H7 (cell line): ENCODE measurements around the gene PITX3. TPM values are rescaled to one million over a fixed set of nuclear protein-coding genes. Genes with fewer than 3 reads are reported as not detected.
"Not testable (repeated sequence)": the region's sequence is repeated elsewhere in the genome, so short reads cannot be mapped to it uniquely, and the experiment has no call there.

Experiments used
- DNase-seq: peaks from one replicate; pipeline ENCODE4 v3.0.0; 2012
- H3K27me3 ChIP-seq: 2 replicates; pipeline ENCODE4 v1.6.0; 2011; ENCODE audit warnings: mild to moderate bottlenecking, low read length; ENCODE audit not compliant: control insufficient read depth, insufficient read depth
- H3K36me3 ChIP-seq: replicated peaks from 2 replicates; pipeline ENCODE4 v1.5.1; 2011; ENCODE audit warnings: low read length; ENCODE audit not compliant: control insufficient read depth, insufficient read depth
- H3K4me3 ChIP-seq: 2 replicates; pipeline ENCODE4 v1.5.1; 2011; ENCODE audit warnings: low read depth, mild to moderate bottlenecking, control low read depth, low read length, moderate library complexity; ENCODE audit not compliant: insufficient read depth
- total RNA-seq: library from RNA; depleted of rRNA; stranded (reverse); fragments of >200 nt; shearing (Covaris generic); gene quantifications from 2 replicates; pipeline ENCODE4 v1.2.3, GENCODE V29; 2014

Gene PITX3
- total RNA-seq, 1 experiment from 2014 or later = 0.17 TPM

GRCh38 chr10:102226542-102226870 lies 14.8 kb downstream of the PITX3 start:
- Histone ChIP-seq H3K4me3 (peak overlapping the region; percentile 19; the same call in 1 of the 2 replicates), H3K27me3 (peaks cover 54% of the 10 kb centered on the region)
- DNase-seq = no peak

DNA sequence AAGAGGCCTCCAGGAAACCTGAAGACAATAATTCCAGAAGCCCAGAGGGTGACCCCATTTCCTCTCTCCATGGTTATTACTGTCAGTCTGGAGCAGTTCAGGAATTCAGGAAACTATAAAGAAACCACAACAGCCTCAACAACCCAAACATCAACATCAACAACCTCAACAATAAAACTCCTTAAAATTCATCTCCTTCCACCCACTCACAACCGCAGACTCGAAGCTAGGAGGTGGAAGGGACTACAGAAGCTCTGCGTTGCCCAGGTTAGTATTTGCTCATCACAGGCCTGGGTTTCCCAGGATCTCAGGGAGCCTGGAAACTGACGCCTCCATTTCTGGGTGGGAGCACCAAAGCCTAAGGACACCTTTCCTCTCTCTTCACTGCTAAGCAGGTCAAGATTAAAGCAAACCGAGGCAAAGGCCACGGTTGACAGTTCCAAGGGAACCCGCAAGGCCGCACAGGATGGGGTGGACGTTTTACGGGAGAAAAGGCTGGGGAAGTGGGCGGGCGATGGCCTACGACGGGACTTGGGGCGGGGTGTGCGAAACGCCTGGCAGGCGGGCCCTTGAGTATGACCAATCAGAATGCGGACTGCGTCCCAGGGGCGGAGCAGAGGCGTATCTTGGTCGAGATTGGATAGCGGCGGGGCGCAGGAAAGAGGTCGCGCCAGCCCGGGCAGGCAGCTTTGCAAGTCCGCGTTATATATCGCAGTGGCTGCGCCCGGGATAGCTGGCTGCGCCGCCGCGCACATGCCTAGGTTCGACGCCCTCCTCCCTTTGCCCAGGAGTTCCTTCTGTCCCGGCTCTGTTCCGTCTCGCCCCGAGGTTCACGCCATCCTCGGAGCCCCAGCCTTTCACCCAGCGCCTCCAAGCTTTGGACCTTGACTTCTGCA lies 15.4 kb downstream of the PITX3 start, which contains the start of gene ELOVL3:
Gene ELOVL3, plus strand, starts transcription at position 654 of the 896 bp plus-strand sequence. CDS start 250 bp downstream, outside the sequence.
- Histone ChIP-seq H3K4me3 (peak within 1 kb of the TSS; percentile 19; the same call in 1 of the 2 replicates), H3K27me3 (peaks cover 48% of the 10 kb centered on the region), H3K36me3 (no peaks in the 10 kb centered on the region)
- peak; percentile 99 for DNase-seq

More at GRCh38 chr10:102226542-102226870, 14.8 kb downstream of the PITX3 start:
- H3K36me3 ChIP-seq = no peaks in the 10 kb centered on the region

- H3K27me3 ChIP-seq = peaks cover 19% of the 10 kb centered on the region
- DNase-seq = no peak
- no peak overlapping the region for H3K4me3 ChIP-seq
- H3K36me3 ChIP-seq = no peaks in the 10 kb centered on the region
Measured at GRCh38 chr10:102222797-102223196, 18.5 kb downstream of the PITX3 start.

DNA sequence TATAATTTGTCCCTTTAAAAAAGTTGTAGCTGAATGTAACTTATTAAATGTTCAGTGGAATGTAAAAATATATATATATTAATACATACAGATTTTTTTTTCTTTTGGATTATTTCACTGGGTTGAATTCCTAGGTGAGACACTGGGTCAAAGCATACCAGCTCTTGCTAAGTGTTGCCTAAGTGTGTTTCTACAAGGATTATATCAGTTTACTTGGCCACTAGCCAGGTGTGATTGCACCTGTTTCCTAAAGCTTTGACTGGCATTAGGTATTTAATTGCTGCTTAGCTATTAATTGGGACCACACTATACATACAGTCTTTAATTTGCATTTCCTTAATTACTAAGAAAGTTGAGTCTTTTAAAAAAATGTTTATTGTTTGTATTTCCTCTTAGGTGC lies 20.7 kb downstream of the PITX3 start:
- no peak for DNase-seq
- no peaks in the 10 kb centered on the region for H3K36me3 ChIP-seq
- no peak overlapping the region for H3K4me3 ChIP-seq
- peaks cover 2% of the 10 kb centered on the region for H3K27me3 ChIP-seq

GRCh38 chr10:102219370-102219769 lies 21.9 kb downstream of the PITX3 start:
- Histone ChIP-seq H3K27me3 (no peaks in the 10 kb centered on the region; the same call in 1 of the 2 replicates), H3K4me3 (no peak overlapping the region), H3K36me3 (no peaks in the 10 kb centered on the region)
- DNase-seq = no peak

DNA sequence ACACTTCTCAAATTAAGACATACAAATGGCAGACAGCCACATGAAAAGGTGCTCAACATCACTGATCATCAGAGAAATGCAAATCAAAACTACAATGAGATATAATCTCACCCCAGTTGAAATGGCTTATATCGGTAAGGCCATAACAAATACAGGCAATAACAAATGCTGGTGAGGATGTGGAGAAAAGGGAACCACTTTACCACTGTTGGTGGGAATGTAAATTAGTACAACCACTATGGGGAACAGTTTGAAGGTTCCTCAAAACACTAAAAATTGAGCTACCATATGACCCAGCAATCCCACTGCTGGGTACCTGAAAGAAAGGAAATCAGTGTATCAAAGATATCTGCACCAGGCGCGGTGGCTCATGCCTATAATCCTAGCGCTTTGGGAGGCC lies 27.7 kb downstream of the PITX3 start:
- not testable (repeated sequence) for H3K27me3 ChIP-seq, DNase-seq

GRCh38 chr10:102211615-102212299 lies 29.6 kb downstream of the PITX3 start:
- Histone ChIP-seq H3K27me3 (no peaks in the 10 kb centered on the region), H3K36me3 (no peaks in the 10 kb centered on the region), H3K4me3 (no peak overlapping the region)
- DNase-seq = no peak

More for the DNA sequence above, 27.7 kb downstream of the PITX3 start:
- not testable (repeated sequence) for H3K36me3 ChIP-seq, H3K4me3 ChIP-seq

- H3K4me3 ChIP-seq = no peak overlapping the region
- no peaks in the 10 kb centered on the region for H3K36me3 ChIP-seq
- 0 out of 2 replicates have a peak, but pooled peaks cover 1% of the 10 kb centered on the region for H3K27me3 ChIP-seq
- no peak for DNase-seq
Measured at GRCh38 chr10:102208311-102209035, 32.8 kb downstream of the PITX3 start.

DNA sequence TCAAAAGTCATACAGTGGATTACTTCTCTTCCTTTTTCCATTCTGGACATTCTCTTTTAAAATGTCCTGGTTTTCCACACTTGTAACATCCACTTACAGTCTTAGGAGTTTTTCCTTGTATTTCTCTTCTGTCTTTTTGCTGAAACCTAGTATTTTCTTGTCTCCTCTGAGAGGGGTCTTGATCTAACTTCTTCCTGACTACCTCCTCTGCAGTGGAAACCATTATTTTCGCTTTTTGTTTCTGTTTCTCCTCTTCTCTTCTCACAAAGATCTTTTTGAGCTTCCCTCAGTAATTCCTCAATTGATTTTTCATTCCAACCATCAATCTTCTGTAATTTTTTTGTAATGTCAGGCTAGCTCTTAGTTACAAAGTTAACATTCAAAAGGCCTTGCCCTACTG lies 38.9 kb downstream of the PITX3 start:
- no peaks in the 10 kb centered on the region for H3K36me3 ChIP-seq
- DNase-seq = no peak
- H3K27me3 ChIP-seq = 0 out of 2 replicates have a peak, but pooled peaks cover 1% of the 10 kb centered on the region
- no peak overlapping the region for H3K4me3 ChIP-seq

DNA sequence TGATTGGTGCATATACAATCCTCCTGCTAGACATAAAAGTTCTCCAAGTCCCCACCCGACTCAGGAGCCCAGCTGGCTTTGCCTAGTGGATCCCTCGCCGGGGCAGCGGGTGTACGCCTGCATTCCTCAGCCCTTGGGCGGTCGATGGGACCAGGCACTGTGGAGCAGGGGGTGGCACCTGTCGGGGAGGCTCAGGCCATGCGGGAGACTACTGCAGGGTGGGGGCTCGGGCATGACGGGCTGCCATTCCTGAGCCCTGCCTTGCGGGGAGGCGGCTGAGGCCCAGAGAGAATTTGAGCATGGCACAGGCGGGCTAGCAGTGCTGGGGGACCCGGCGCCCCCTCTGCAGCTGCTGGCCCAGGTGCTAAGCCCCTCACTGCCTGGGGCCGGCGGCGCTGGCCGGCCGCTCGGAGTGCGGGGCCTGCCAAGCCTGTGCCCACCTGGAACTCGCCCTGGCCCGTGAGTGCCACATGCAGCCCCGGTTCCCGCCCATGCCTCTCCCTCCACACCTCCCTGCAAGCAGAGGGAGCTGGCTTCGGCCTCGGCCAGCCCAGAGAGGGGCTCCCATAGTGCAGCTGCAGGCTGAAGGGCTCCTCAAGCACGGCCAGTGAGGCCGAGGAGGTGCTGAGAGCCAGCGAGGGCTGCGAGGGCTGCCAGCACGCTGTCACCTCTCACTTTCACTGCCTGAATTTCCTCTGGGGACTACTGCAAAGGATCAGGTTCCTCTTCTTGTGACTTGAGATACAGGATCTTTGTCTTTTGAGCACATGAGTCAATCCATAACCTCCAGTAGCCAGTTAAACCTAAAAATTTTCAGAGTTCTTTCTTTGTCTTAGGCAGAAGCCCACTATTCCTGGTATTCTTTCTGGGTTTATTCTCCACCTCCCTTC lies 40.3 kb downstream of the PITX3 start:
- DNase-seq = no peak
- Histone ChIP-seq H3K36me3 (no peaks in the 10 kb centered on the region), H3K27me3 (0 out of 2 replicates have a peak, but pooled peaks cover 1% of the 10 kb centered on the region), H3K4me3 (no peak overlapping the region)

GRCh38 chr10:102198027-102198426 lies 43.3 kb downstream of the PITX3 start:
- DNase-seq = no peak
- Histone ChIP-seq H3K27me3 (no peaks in the 10 kb centered on the region), H3K4me3 (no peak overlapping the region), H3K36me3 (no peaks in the 10 kb centered on the region)

GRCh38 chr10:102196893-102197292 lies 44.4 kb downstream of the PITX3 start:
- Histone ChIP-seq H3K36me3 (no peaks in the 10 kb centered on the region), H3K4me3 (no peak overlapping the region), H3K27me3 (no peaks in the 10 kb centered on the region)
- no peak for DNase-seq

- H3K27me3 ChIP-seq = no peaks in the 10 kb centered on the region
- DNase-seq = no peak
- no peak overlapping the region for H3K4me3 ChIP-seq
- no peaks in the 10 kb centered on the region for H3K36me3 ChIP-seq
Measured at GRCh38 chr10:102195296-102195870, 45.9 kb downstream of the PITX3 start.
